SK-N-MC (cell line): ENCODE measurements around the gene CHAC1.

Source experiments
- EZH2 ChIP-seq: fragments of 200-600 bp; sonication (generic); IDR thresholded peaks from one replicate; pipeline ENCODE4 v1.6.1; 2017; ENCODE audit warnings: antibody characterized with exemption
- POLR2AphosphoS5 ChIP-seq: IDR thresholded peaks from 2 replicates; pipeline ENCODE4 v1.6.1; 2012; ENCODE audit warnings: mild to moderate bottlenecking, low read depth, low read length, borderline replicate concordance

- TF ChIP-seq POLR2AphosphoS5: no peak
- TF ChIP-seq EZH2: no peak
Measured at GRCh38 chr15:40941068-40941527, 12.2 kb upstream of the CHAC1 start.
